Thyroid gland (tissue), 4 donors: ENCODE data around the gene KIFC3. TPM values are rescaled to one million over a fixed set of nuclear protein-coding genes. Genes with fewer than 3 reads are reported as not detected.

Source experiments
- DNase-seq, 2 donors: peaks; one replicate each; pipeline ENCODE4 v3.0.0-alpha.2; 2019
- H3K27ac ChIP-seq, 3 donors: fragments of 200-600 bp; sonication (generic); 1 replicate in 2 of 3; 2 replicates in 1 of 3; pipeline ENCODE4 v1.5.1; 2016 to 2019; ENCODE audit warnings: mild to moderate bottlenecking in 1 of 3, moderate library complexity in 1 of 3
- H3K27me3 ChIP-seq: fragments of 200-600 bp; sonication (generic); one replicate; pipeline ENCODE4 v1.5.1; 2019
- H3K36me3 ChIP-seq, 2 donors: fragments of 200-600 bp; sonication (generic); one replicate each; pipeline ENCODE4 v1.5.1; 2016 to 2019
- H3K4me1 ChIP-seq, 2 donors: fragments of 200-600 bp; sonication (generic); one replicate each; pipeline ENCODE4 v1.5.1; 2017 to 2019
- H3K4me3 ChIP-seq, 3 donors: fragments of 200-600 bp; sonication (generic); replicated peaks in 1 of 3; 1 replicate in 2 of 3; 2 replicates in 1 of 3; pipeline ENCODE4 v1.5.1; 2016; ENCODE audit warnings: mild to moderate bottlenecking in 1 of 3
- H3K9me3 ChIP-seq: fragments of 200-600 bp; sonication (generic); one replicate; pipeline ENCODE4 v1.5.1; 2017
- POLR2A ChIP-seq, 2 donors: fragments of 450-650 bp; IDR thresholded peaks; one replicate each; pipeline ENCODE4 v1.6.1; 2017; ENCODE audit warnings: antibody characterized with exemption in 2 of 2, mild to moderate bottlenecking in 2 of 2, moderate library complexity in 1 of 2
- WGBS, 2 donors: methylation state at CpG; one replicate each; pipeline ENCODE4 v1.1.5; 2017; 5-methylcytosine and 5-hydroxymethylcytosine counted together
- intact Hi-C: fragments of 100-400 bp; cut with DNase I; formaldehyde crosslinking; loops from one replicate; pipeline ENCODE4 v1.15.1; 2023
- total RNA-seq, 4 donors: library from RNA; depleted of rRNA; stranded (reverse); fragments of >200 nt; gene quantifications; one replicate each; pipeline ENCODE4 v1.2.3, GENCODE V29; 2016
- TF ChIP-seq, protein P1 (sequence below), 6 experiments: fragments of 200-600 bp in 3 of 6; fragments of 450-650 bp in 3 of 6; sonication (generic) in 3 of 6; IDR thresholded peaks; one replicate each; pipeline ENCODE4 v1.5.1; 2016 to 2019; ENCODE audit warnings: antibody characterized with exemption in 6 of 6, mild to moderate bottlenecking in 2 of 6, inconsistent platforms in 1 of 6, moderate library complexity in 1 of 6

The KIFC3 gene
- total RNA-seq, 4 donors from 2014 or later, result 88.8 to 153 (median 132) TPM

- Histone ChIP-seq H3K9me3 (no peaks in the 10 kb centered on the region), H3K27me3 (no peaks in the 10 kb centered on the region), H3K4me1 (peaks cover 13 to 23% of the 10 kb centered on the region in 2 donors), H3K4me3 (no peak overlapping the region), H3K36me3 (peaks cover 48% of the 10 kb centered on the region in 2 donors), H3K27ac (peak overlapping the region in 1 of 3 donors; percentile 23)
- WGBS, 2 donors, result 96 to 97% methylated on average over 15 to 26 of the region's 26 CpGs
- no peak for TF ChIP-seq POLR2A (IDR thresholded peaks at IDR 0.05)
- TF ChIP-seq, protein P1, sequence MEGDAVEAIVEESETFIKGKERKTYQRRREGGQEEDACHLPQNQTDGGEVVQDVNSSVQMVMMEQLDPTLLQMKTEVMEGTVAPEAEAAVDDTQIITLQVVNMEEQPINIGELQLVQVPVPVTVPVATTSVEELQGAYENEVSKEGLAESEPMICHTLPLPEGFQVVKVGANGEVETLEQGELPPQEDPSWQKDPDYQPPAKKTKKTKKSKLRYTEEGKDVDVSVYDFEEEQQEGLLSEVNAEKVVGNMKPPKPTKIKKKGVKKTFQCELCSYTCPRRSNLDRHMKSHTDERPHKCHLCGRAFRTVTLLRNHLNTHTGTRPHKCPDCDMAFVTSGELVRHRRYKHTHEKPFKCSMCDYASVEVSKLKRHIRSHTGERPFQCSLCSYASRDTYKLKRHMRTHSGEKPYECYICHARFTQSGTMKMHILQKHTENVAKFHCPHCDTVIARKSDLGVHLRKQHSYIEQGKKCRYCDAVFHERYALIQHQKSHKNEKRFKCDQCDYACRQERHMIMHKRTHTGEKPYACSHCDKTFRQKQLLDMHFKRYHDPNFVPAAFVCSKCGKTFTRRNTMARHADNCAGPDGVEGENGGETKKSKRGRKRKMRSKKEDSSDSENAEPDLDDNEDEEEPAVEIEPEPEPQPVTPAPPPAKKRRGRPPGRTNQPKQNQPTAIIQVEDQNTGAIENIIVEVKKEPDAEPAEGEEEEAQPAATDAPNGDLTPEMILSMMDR (IDR thresholded peaks at IDR 0.05), result no peak
- DNase-seq, result no peak
- intact Hi-C loops, result no loop called here
These were observed 31.0 kb downstream of the KIFC3 start for GRCh38 chr16:57771141-57771785.

DNA sequence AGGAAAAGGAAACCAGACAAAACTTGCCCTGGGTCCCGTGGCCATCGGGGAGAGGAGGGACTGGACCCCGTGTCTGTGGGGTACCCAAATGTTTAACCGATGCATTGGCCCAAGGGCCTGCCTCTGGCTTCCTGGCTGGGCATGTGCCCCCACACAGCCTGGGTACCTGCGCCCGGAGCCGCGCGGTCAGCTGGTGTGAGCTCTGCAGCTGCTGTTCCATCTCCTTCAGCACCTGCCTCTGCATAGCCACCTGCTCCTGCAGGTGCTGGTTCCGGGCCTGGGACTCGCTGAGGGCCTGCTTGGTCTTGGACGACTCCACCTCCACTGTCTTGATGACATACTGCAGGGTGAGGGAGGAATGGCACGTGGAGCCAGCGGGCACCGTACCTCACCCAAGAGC, 31.9 kb downstream of the KIFC3 start:
- H3K36me3 ChIP-seq, result peaks cover 57% of the 10 kb centered on the region in 2 donors
- WGBS, 2 donors, result 84 to 94% methylated on average over 7 to 15 of the region's 15 CpGs
- H3K4me1 ChIP-seq, result peaks cover 8 to 23% of the 10 kb centered on the region in 2 donors
- no peaks in the 10 kb centered on the region for H3K9me3 ChIP-seq
- no peak overlapping the region for H3K27ac ChIP-seq
- intact Hi-C loops, result no loop called here
- no peak for TF ChIP-seq POLR2A (IDR thresholded peaks at IDR 0.05)
- TF ChIP-seq, protein P1 (IDR thresholded peaks at IDR 0.05), result no peak
- H3K4me3 ChIP-seq, result no peak overlapping the region
- H3K27me3 ChIP-seq, result no peaks in the 10 kb centered on the region
- DNase-seq, result no peak

DNA sequence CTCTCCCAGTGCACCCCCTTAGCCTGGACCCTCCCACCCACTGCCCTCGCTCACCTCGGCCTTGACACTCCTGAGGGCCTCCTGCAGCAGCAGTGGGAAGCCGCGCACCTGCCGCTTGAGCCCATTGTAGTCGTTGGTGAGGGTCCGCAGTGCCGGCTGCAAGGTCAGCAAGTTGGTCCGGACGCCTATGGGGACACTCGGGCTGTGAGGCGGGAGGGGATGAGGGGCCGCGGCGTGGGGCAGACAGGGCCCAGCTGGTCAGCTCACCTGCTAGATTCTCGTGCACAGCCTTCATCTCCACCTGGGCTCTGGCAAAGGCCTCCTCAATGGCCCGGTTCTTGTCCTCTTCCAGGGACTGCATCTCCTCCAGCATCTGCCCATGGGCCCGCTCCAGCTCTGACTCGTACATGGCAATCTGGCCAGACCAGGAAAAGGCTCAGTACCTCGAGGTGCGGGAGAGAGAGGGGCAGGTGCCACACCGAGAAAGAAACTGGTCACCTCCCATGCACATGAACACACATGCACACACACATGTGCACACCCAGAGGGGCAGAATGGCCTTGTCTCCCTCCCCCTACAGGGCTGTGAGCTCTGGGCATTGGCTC, 32.6 kb downstream of the KIFC3 start:
- TF ChIP-seq, protein P1 (IDR thresholded peaks at IDR 0.05), result no peak
- no peak for TF ChIP-seq POLR2A (IDR thresholded peaks at IDR 0.05)
- no peaks in the 10 kb centered on the region for H3K27me3 ChIP-seq
- intact Hi-C loops, result no loop called here
- no peak overlapping the region for H3K27ac ChIP-seq
- H3K4me1 ChIP-seq, result peaks cover 8 to 18% of the 10 kb centered on the region in 2 donors
- no peaks in the 10 kb centered on the region for H3K9me3 ChIP-seq
- peaks cover 57 to 63% of the 10 kb centered on the region in 2 donors for H3K36me3 ChIP-seq
- no peak for DNase-seq
- no peak overlapping the region for H3K4me3 ChIP-seq
- WGBS, 2 donors, result 97 to 98% methylated on average over 5 to 6 of the region's 22 CpGs

DNA sequence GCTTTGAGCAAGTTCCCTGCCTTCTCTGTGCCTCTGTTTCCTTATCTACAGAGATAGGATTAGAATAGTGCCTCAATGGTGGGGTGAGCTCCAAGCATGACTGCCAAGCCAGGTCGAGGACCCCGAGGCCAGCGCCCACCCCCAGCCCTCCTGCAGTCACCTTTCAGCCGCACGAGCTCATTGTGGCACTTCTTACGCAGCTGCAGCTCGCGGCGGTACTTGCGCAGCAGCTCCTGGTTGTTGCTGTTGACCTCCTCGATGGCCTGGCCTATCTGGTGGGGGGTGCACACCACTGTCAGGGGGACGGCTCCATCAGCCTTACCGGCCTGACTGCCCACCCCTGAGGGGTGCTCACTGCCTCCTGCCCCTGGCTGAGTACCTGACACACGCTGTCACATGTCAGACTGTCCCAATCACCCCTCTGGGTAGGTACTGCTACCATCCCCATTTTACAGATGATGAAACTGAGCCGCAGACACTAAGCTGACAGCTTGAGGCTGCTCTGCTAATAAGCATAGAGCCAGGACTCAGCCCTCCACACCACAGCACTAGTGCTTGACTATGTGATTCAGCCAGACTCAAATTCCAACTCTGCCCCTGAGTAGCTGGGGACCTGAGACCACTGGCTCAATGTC, 35.5 kb downstream of the KIFC3 start:
- 91 to 94% methylated on average over 12 to 15 of the region's 15 CpGs for WGBS, 2 donors
- Histone ChIP-seq H3K4me1 (no peaks in the 10 kb centered on the region), H3K36me3 (peaks cover 70 to 74% of the 10 kb centered on the region in 2 donors), H3K4me3 (no peak overlapping the region), H3K27me3 (no peaks in the 10 kb centered on the region), H3K9me3 (no peaks in the 10 kb centered on the region), H3K27ac (no peak overlapping the region)
- intact Hi-C loops, result no loop called here
- no peak for DNase-seq
- TF ChIP-seq, protein P1 (IDR thresholded peaks at IDR 0.05), result no peak
- no peak for TF ChIP-seq POLR2A (IDR thresholded peaks at IDR 0.05)
